Lower leg skin (tissue), 4 donors: ENCODE data around the gene SENP8. TPM values are rescaled to one million over a fixed set of nuclear protein-coding genes. Genes with fewer than 3 reads are reported as not detected.

ENCODE experiments used
- DNase-seq, 2 donors: peaks; one replicate each; pipeline ENCODE4 v3.0.0-alpha.2; 2019; ENCODE audit warnings: low spot score in 2 of 2
- H3K4me3 ChIP-seq: fragments of 200-600 bp; sonication (generic); 2 replicates; pipeline ENCODE4 v1.5.1; 2017; ENCODE audit warnings: mild to moderate bottlenecking, low read depth; ENCODE audit not compliant: poor library complexity, severe bottlenecking
- CTCF ChIP-seq, 3 donors: fragments of 450-650 bp; IDR thresholded peaks; one replicate each; pipeline ENCODE4 v1.5.1; 2016; ENCODE audit warnings: antibody characterized with exemption in 3 of 3, mild to moderate bottlenecking in 3 of 3, moderate library complexity in 2 of 3
- POLR2A ChIP-seq, 2 donors: fragments of 450-650 bp; IDR thresholded peaks; one replicate each; pipeline ENCODE4 v1.6.1; 2016 to 2017; ENCODE audit warnings: antibody characterized with exemption in 2 of 2, mild to moderate bottlenecking in 1 of 2, moderate library complexity in 1 of 2
- WGBS, 2 donors: methylation state at CpG; one replicate each; pipeline ENCODE4 v1.1.5; 2018; 5-methylcytosine and 5-hydroxymethylcytosine counted together
- intact Hi-C: fragments of 100-400 bp; cut with DNase I; formaldehyde crosslinking; loops from one replicate; pipeline ENCODE4 v1.15.0; 2023; ENCODE audit warnings: low total_unique reads
- total RNA-seq, 4 donors: library from RNA; depleted of rRNA; stranded (reverse); fragments of >200 nt; gene quantifications; one replicate each; pipeline ENCODE4 v1.1.0, GENCODE V29; 2016

The SENP8 gene
- total RNA-seq, 4 donors from 2014 or later = 0.30 to 2.2 (median 0.91) TPM

GRCh38 chr15:72078887-72079286 lies 39.3 kb upstream of the SENP8 start:
- no peak for DNase-seq
- intact Hi-C loops = no loop called here
- 88 to 94% methylated on average over 6 of the region's 6 CpGs for WGBS, 2 donors
- H3K4me3 ChIP-seq = no peak overlapping the region
- TF ChIP-seq POLR2A (IDR thresholded peaks at IDR 0.05) (no peak), CTCF (IDR thresholded peaks at IDR 0.05) (no peak)

GRCh38 chr15:72082176-72082575 lies 36.0 kb upstream of the SENP8 start:
- DNase-seq = no peak
- 93 to 95% methylated on average over 1 of the region's 1 CpG for WGBS, 2 donors
- intact Hi-C loops = no loop called here

GRCh38 chr15:72086010-72086697 lies 32.0 kb upstream of the SENP8 start:
- intact Hi-C loops = no loop called here
- 86% methylated on average over 10 to 11 of the region's 11 CpGs for WGBS, 2 donors

More at GRCh38 chr15:72082176-72082575, 36.0 kb upstream of the SENP8 start:
- TF ChIP-seq POLR2A (IDR thresholded peaks at IDR 0.05) (no peak), CTCF (IDR thresholded peaks at IDR 0.05) (no peak)
- no peak overlapping the region for H3K4me3 ChIP-seq

GRCh38 chr15:72086920-72087648 lies 31.1 kb upstream of the SENP8 start:
- H3K4me3 ChIP-seq = no peak overlapping the region
- DNase-seq = no peak
- intact Hi-C loops = no loop called here
- 93 to 96% methylated on average over 9 of the region's 9 CpGs for WGBS, 2 donors
- TF ChIP-seq CTCF (IDR thresholded peaks at IDR 0.05) (no peak), POLR2A (IDR thresholded peaks at IDR 0.05) (no peak)

More at GRCh38 chr15:72086010-72086697, 32.0 kb upstream of the SENP8 start:
- H3K4me3 ChIP-seq = no peak overlapping the region
- TF ChIP-seq CTCF (IDR thresholded peaks at IDR 0.05) (no peak), POLR2A (IDR thresholded peaks at IDR 0.05) (no peak)
- peak in 1 of 2 donors; percentile 68 for DNase-seq

GRCh38 chr15:72092006-72092405 lies 26.2 kb upstream of the SENP8 start:
- intact Hi-C loops = no loop called here
- DNase-seq = no peak
- no peak overlapping the region for H3K4me3 ChIP-seq
- WGBS, 2 donors = 99 to 100% methylated on average over 3 of the region's 3 CpGs
- TF ChIP-seq CTCF (IDR thresholded peaks at IDR 0.05) (no peak), POLR2A (IDR thresholded peaks at IDR 0.05) (no peak)
